GM12872 (cell line): ENCODE measurements around the gene VPS16.

Experiments
- TF ChIP-seq, protein P1 (sequence below): IDR thresholded peaks from 3 replicates; pipeline ENCODE4 v1.5.1; 2011; ENCODE audit warnings: low read depth, mild to moderate bottlenecking, low read length, moderate library complexity; ENCODE audit not compliant: insufficient read depth

Gene VPS16

DNA sequence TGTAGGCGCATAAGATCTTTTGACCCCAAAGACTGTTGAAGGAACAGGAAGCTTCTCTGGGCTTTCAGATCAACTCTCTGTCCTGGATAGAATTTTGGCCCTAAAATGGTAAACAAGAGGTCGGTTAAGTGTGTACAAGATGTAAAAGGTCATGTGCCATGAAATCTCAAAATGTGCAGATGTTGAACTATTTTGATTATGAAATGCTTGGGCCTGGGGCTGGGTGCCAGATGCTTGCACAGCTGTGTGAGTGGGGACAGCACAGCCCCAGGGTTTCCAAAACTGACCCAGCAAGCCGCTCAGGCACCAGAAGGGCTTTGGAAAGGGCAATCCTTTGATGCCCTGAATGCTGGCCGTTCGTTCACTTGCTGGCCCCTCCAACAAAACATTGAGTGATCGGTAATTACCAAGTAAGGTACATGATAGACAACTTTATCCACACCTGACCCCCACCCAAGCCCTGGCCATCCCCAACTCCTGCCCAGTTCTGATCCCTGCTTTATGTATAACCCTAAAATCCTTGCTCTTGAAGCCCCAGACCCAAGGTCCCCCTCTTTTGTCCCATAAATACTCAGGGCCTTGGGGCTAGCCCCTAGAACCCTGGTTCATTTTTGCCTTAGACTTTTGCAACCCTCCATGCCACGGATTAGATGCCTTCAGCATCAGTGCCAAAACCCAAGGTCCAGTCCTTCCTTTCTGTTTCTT, 22.5 kb upstream of the VPS16 start:
- TF ChIP-seq, protein P1, sequence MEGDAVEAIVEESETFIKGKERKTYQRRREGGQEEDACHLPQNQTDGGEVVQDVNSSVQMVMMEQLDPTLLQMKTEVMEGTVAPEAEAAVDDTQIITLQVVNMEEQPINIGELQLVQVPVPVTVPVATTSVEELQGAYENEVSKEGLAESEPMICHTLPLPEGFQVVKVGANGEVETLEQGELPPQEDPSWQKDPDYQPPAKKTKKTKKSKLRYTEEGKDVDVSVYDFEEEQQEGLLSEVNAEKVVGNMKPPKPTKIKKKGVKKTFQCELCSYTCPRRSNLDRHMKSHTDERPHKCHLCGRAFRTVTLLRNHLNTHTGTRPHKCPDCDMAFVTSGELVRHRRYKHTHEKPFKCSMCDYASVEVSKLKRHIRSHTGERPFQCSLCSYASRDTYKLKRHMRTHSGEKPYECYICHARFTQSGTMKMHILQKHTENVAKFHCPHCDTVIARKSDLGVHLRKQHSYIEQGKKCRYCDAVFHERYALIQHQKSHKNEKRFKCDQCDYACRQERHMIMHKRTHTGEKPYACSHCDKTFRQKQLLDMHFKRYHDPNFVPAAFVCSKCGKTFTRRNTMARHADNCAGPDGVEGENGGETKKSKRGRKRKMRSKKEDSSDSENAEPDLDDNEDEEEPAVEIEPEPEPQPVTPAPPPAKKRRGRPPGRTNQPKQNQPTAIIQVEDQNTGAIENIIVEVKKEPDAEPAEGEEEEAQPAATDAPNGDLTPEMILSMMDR, result no peak

DNA sequence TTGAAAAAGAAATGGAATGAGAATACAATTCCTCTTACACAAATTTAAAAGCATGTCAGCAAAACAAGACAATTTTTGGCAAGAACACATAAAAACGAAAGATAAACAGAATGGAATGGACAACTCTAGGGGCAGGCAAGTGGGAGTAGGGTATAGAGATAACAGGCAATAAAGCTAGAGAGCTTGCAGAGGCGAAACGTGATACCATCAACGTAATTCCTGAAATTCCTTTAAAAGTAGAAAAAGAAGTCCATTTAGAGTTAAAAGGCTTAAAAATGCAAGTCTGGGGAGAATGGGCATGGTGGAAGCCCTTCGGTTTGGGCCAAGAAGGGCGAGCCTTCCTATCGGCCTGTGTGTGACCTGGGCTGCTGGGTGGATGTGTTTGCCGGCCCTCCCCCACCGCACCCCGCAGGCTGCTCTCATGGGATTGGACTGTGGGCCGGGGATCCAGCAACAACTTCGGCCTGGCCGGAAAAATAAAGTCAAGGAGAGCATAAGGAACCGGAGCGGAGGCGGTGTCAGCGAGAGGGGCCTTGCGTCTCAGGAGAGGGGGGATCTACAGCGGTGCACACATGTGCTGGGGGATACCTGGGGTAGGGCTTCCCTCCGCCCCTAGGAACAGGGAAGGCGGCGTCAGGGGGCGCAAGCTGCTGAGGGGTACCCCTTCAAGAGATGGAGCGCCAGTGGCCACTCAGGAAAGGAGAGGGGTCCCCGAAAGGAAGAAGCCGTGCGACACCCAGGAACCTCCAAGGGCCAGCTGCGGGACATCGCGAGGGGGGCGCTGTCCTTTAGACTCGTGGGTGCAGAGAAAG, 20.3 kb upstream of the VPS16 start:
- TF ChIP-seq, protein P1, result no peak

DNA sequence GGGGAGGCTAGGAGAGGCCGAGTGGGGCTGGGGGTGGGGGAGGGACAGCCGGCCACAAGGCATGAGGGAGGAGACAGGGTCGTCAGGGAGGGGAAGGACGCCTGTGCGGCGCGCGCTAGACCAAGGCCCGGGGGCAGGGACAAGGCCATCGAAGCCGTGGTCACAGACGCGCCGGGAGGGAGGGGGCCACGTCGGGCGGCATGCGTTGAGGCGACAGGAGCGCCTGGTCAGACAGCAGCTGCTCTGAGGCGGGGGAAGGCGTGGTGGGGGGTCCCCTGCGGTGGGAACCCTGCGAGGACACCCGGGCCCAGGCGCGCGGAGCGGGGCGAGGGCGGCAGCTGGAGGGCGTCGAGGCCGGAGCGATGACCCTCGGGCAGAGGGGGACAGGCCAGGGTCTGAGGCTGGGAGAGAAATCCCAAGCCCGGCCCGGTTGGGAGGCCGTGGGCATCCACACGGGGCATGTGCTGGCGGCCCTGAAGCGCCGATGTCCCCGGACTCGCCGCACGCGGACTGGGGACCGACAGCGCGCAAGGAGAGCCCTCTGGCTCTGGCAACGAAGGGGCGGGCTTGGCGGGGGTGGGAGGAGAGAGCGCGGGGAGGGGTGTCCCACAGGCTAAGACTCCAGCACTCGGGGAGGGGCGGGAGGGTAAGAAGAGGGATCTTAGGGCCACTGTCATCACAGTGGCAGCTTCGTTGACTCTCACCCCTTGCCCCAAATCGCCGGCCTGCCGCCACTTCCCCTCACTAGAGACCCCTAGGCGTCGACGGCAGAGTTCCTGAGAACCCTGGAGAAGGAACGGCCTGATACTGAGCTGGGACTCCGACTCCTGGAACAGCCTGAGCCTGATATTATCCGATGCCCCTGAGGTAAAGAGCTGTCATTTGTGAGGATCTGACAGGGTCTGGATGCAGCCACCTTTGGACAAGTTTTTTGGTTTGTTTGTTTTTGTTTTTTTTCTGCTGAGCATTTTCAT, 19.4 kb upstream of the VPS16 start:
- TF ChIP-seq, protein P1, result no peak

DNA sequence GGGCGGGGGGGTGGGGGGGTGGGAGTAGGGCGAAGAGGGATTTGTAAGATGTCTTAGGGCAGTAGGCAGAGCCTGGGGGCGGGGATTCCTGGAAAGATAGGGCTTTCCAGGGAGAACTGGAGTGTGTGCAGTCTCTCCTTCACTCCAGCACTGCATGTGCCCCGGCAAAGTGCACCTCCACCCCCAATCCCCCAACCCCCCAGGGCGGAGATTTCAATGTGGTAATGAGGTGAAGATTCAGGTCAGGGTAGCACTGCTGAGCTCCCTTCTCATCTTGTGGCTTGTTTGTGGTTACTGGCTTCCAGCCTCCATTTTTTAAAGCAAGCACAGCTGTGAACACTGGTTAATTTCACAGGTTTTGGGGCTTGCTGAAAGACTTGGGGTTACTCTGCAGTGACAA, 18.5 kb upstream of the VPS16 start:
- TF ChIP-seq, protein P1, result no peak

DNA sequence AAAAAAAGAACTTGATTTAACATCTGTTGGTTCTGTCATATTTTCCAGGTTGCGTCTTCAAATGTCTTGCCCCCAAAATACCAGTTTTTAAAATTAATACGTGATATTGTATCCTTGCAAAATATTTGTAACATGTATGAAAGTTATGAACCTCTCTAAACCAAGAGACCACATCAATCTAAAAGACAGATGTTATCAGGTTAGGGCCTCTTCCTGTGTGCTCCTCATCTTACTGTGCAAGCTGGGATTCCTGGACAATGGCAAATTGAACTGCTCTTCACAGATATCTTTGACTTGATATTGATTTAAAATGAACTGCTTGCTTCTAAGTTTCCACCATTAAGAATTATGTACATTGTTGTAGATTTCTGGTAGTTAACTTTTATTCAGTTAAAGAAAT, 14.8 kb upstream of the VPS16 start:
- TF ChIP-seq, protein P1, result no peak

DNA sequence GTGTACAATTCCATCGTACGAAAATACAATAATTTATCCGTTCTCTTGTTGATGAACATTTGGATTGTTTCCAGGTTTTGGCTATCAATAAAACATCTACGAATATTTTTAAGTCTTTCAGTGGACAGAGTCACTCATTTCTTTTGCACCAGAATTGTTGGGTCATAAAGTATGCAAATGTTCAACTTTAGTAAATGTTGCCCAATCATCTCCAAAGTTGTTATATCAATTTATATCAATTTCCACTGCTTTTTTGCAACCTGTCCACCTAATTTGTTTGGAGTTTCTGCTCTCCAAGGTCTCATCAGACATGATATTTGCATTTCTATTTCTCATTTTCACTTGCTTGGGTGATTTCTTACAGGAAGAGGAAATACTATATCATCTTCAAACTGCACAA, 13.9 kb upstream of the VPS16 start:
- TF ChIP-seq, protein P1, result no peak

DNA sequence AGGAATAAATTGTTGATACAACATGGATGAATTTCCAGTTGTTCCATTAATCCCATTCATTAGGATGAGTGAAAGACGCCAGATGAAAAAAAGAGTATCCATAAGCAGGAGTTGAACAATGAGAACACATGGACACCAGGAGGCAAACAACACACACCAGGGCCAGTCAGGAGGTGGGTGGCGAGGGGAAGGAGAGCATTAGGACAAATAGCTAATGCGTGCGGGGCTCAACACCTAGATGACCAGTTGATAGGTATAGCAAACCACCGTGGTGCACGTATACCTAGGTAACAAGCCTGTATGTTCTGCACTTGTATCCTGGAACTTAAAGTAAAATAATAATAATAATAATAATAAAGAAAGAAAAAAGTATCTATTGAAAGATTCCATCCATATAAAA, 11.2 kb upstream of the VPS16 start:
- TF ChIP-seq, protein P1, result no peak
